GM10847 (cell line): ENCODE results near the gene CHRD.

ENCODE experiments used
- POLR2A ChIP-seq: IDR thresholded peaks from 2 replicates; pipeline ENCODE4 v1.6.1; 2011; ENCODE audit not compliant: insufficient read length; ENCODE audit errors: extremely low read depth

CHRD gene

GRCh38 chr3:184343200-184343876 is 36.5 kb upstream of the CHRD start:
- TF ChIP-seq POLR2A = no peak

- no peak for TF ChIP-seq POLR2A
These were observed 35.1 kb upstream of the CHRD start for GRCh38 chr3:184344579-184345316.

- no peak for TF ChIP-seq POLR2A
These were observed 34.3 kb upstream of the CHRD start for GRCh38 chr3:184345317-184346144.

- no peak for TF ChIP-seq POLR2A
These were observed 33.2 kb upstream of the CHRD start for GRCh38 chr3:184346480-184347190.

GRCh38 chr3:184347321-184348056 is 32.4 kb upstream of the CHRD start:
- TF ChIP-seq POLR2A = no peak

GRCh38 chr3:184348057-184348382 is 31.8 kb upstream of the CHRD start:
- no peak for TF ChIP-seq POLR2A

GRCh38 chr3:184349563-184350470 is 30.0 kb upstream of the CHRD start:
- TF ChIP-seq POLR2A = no peak

GRCh38 chr3:184350618-184351017 is 29.2 kb upstream of the CHRD start:
- no peak for TF ChIP-seq POLR2A

GRCh38 chr3:184351511-184352148 is 28.2 kb upstream of the CHRD start:
- TF ChIP-seq POLR2A = no peak

- TF ChIP-seq POLR2A = no peak
These were observed 27.6 kb upstream of the CHRD start for GRCh38 chr3:184352149-184352785.

- no peak for TF ChIP-seq POLR2A
These were observed 26.8 kb upstream of the CHRD start for GRCh38 chr3:184352897-184353545.

- TF ChIP-seq POLR2A = no peak
These were observed 26.3 kb upstream of the CHRD start for GRCh38 chr3:184353546-184353941.
